Endothelial cell of umbilical vein (primary cell): ENCODE results near the gene MICAL3. TPM values are rescaled to one million over a fixed set of nuclear protein-coding genes. Genes with fewer than 3 reads are reported as not detected.

Experiments
- BruUV-seq: library from RNA; stranded (reverse); fragments of 400-500 nt; replicated peaks from 2 replicates; lab custom pipeline; 2021; lab: Mats Ljungman, UMichigan
- CTCF ChIA-PET: fragments of 300-600, 350-600 bp; sonication (Branson Sonifier 250); formaldehyde crosslinking; loops from one replicate; lab custom pipeline; 2021; ENCODE audit warnings: antibody characterized with exemption, inconsistent platforms; lab: Charles Lee
- POLR2A ChIA-PET: fragments of 300-600, 350-600 bp; sonication (Branson Sonifier 250); formaldehyde crosslinking; loops from one replicate; lab custom pipeline; 2021; ENCODE audit warnings: antibody characterized with exemption, inconsistent platforms; lab: Charles Lee
- DNase-seq: peaks from one replicate; pipeline ENCODE4 v3.0.0-alpha.2; 2011; ENCODE audit warnings: low read depth, low spot score
- FAIRE-seq: peaks from 2 replicates; lab custom pipeline; 2011; peaks lifted over from hg19 to GRCh38; lab: Jason Lieb, UNC
- H2AFZ ChIP-seq: 2 replicates; pipeline ENCODE4 v1.6.0; 2012; ENCODE audit warnings: low read depth, low read length, control low read depth, inconsistent platforms
- H3K27ac ChIP-seq: 2 replicates; pipeline ENCODE4 v1.5.1; 2011; ENCODE audit warnings: low read depth, mild to moderate bottlenecking, control low read depth, low read length, moderate library complexity; ENCODE audit not compliant: insufficient read depth
- H3K27me3 ChIP-seq, 2 experiments: 2 replicates each; pipeline versions ENCODE4 v1.6.0 to v1.6.1; 2011; ENCODE audit warnings: low read length in 2 of 2, mixed read lengths in 1 of 2; ENCODE audit not compliant: control insufficient read depth in 2 of 2, insufficient read depth in 2 of 2
- H3K36me3 ChIP-seq, 2 experiments: 2 replicates in 1 of 2; 3 replicates in 1 of 2; pipeline ENCODE4 v1.5.1; 2011; ENCODE audit warnings: low read length in 2 of 2, mild to moderate bottlenecking in 1 of 2, moderate library complexity in 1 of 2; ENCODE audit not compliant: control insufficient read depth in 2 of 2, insufficient read depth in 2 of 2; ENCODE audit errors: extremely low read depth in 1 of 2
- H3K4me1 ChIP-seq: 3 replicates; pipeline ENCODE4 v1.5.1; 2011; ENCODE audit warnings: mild to moderate bottlenecking, low read length; ENCODE audit not compliant: control insufficient read depth, insufficient read depth; ENCODE audit errors: extremely low read depth
- H3K4me2 ChIP-seq: 2 replicates; pipeline ENCODE4 v1.6.1; 2011; ENCODE audit warnings: low read length, control low read depth, mixed read lengths; ENCODE audit not compliant: insufficient read depth
- H3K4me3 ChIP-seq, 3 experiments: fragments of 200-600 bp in 1 of 3; sonication (generic), shearing (Covaris generic) in 1 of 3; replicated peaks in 1 of 3; 2 replicates each; pipeline ENCODE4 v1.5.1; 2011 to 2016; ENCODE audit warnings: control low read depth in 3 of 3, low read length in 3 of 3, mild to moderate bottlenecking in 2 of 3, inconsistent platforms in 1 of 3, low read depth in 1 of 3, moderate library complexity in 1 of 3; ENCODE audit not compliant: insufficient read depth in 1 of 3
- H3K79me2 ChIP-seq: 2 replicates; pipeline ENCODE4 v1.6.0; 2012; ENCODE audit warnings: low read length, inconsistent platforms; ENCODE audit not compliant: control insufficient read depth, insufficient read depth
- H3K9ac ChIP-seq: replicated peaks from 2 replicates; pipeline ENCODE3; 2011; ENCODE audit warnings: low read length, control low read depth; ENCODE audit not compliant: insufficient read depth; ENCODE audit errors: extremely low read depth
- H3K9me1 ChIP-seq: replicated peaks from 3 replicates; pipeline ENCODE4 v1.6.0; 2011; ENCODE audit warnings: mild to moderate bottlenecking, low read length; ENCODE audit not compliant: control insufficient read depth, insufficient read depth; ENCODE audit errors: extremely low read depth
- H3K9me3 ChIP-seq: replicated peaks from 2 replicates; pipeline ENCODE4 v1.5.1; 2012; ENCODE audit warnings: low read length, inconsistent platforms; ENCODE audit not compliant: control insufficient read depth, insufficient read depth
- H4K20me1 ChIP-seq: replicated peaks from 2 replicates; pipeline ENCODE3; 2011; ENCODE audit warnings: mild to moderate bottlenecking, low read length; ENCODE audit not compliant: control insufficient read depth, insufficient read depth; ENCODE audit errors: extremely low read depth
- EZH2 ChIP-seq: IDR thresholded peaks from 2 replicates; pipeline ENCODE4 v1.6.1; 2012; ENCODE audit warnings: borderline replicate concordance, low read depth, mild to moderate bottlenecking, moderate library complexity, low read length, inconsistent platforms; ENCODE audit not compliant: severe bottlenecking
- FOS ChIP-seq: IDR thresholded peaks from 2 replicates; pipeline ENCODE4 v1.6.1; 2011; ENCODE audit warnings: mild to moderate bottlenecking, low read length, moderate library complexity, borderline replicate concordance; ENCODE audit not compliant: insufficient read depth
- GATA2 ChIP-seq: IDR thresholded peaks from 2 replicates; pipeline ENCODE4 v1.7.0; 2011; ENCODE audit warnings: low read depth, mild to moderate bottlenecking, moderate library complexity, mixed read lengths, low read length; ENCODE audit not compliant: insufficient read length, insufficient read depth
- JUN ChIP-seq: IDR thresholded peaks from 2 replicates; pipeline ENCODE4 v1.6.1; 2011; ENCODE audit warnings: borderline replicate concordance, low read depth; ENCODE audit not compliant: insufficient read length, insufficient read depth
- MYC ChIP-seq: IDR thresholded peaks from one replicate; pipeline ENCODE4 v1.6.1; 2011; ENCODE audit warnings: mild to moderate bottlenecking, low read depth, low read length
- POLR2A ChIP-seq: IDR thresholded peaks from 2 replicates; pipeline ENCODE4 v1.6.1; 2012; ENCODE audit warnings: low read depth, mild to moderate bottlenecking, control low read depth, low read length
- POLR2AphosphoS5 ChIP-seq: IDR thresholded peaks from 2 replicates; pipeline ENCODE4 v1.6.1; 2012; ENCODE audit warnings: low read depth, mild to moderate bottlenecking, control low read depth, low read length, moderate library complexity; ENCODE audit not compliant: insufficient read depth
- dilution Hi-C: fragments of 300-500 bp; cut with MboI; formaldehyde crosslinking; loops from one replicate; pipeline ENCODE4 v1.15.0; 2019; ENCODE audit warnings: low sequenced_read_pairs; ENCODE audit not compliant: extremely low pct_ligation_motif_present
- intact Hi-C: fragments of 100-400 bp; cut with micrococcal nuclease; formaldehyde crosslinking; loops from one replicate; pipeline ENCODE4 v1.10.0; 2022
- polyA plus RNA-seq, 4 experiments: library from polyadenylated mRNA; depleted of rRNA in 3 of 4; stranded (reverse) in 3 of 4; unstranded in 1 of 4; fragments of >200 nt; gene quantifications; 2 replicates each; pipeline versions ENCODE4 v1.2.1 to v1.2.3, GENCODE V29; 2011 to 2012; ENCODE audit warnings: missing spikeins in 1 of 4
- total RNA-seq: library from RNA; stranded (reverse); gene quantifications from 2 replicates; pipeline ENCODE4 v1.2.3, GENCODE V29; 2021
- TF ChIP-seq, protein P1 (sequence below), 2 donors: IDR thresholded peaks; 1 replicate in 1 of 2; 2 replicates in 1 of 2; pipeline ENCODE4 v1.5.1; 2011; ENCODE audit warnings: low read length in 2 of 2, mild to moderate bottlenecking in 2 of 2, moderate library complexity in 2 of 2, control low read depth in 1 of 2, inconsistent platforms in 1 of 2, low read depth in 1 of 2; ENCODE audit not compliant: insufficient read depth in 1 of 2; ENCODE audit errors: extremely low read depth in 1 of 2
- TF ChIP-seq, protein P2 (sequence below): IDR thresholded peaks from 2 replicates; pipeline ENCODE4 v1.6.1; 2011; ENCODE audit not compliant: insufficient read depth, insufficient read length

MICAL3 gene
- total and polyA plus RNA-seq, 2 donors (not counting 3 experiments of a cell fraction or from before 2014, with no cell fraction given), result 14.5 to 63.7 TPM

DNA sequence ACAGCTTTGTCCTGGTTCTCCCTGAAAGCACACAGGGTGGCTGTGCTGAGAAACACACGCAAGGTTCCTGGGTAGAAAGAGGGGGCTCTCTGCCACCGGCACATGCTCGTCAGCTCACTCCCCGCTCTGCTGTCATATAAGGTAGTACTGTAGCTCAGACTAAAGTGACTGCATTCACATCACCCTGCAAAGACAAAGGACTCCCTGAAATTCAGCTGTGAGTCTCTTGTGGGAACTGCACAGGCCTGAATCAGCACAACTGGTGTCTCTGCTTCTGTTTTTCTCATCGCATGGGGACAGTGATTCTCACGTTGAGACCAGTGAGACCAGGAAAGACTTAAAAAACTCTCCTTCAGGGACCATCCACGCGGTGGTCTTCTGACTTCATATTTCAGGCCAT, 126.0 kb downstream of the MICAL3 start:
- TF ChIP-seq, protein P1, sequence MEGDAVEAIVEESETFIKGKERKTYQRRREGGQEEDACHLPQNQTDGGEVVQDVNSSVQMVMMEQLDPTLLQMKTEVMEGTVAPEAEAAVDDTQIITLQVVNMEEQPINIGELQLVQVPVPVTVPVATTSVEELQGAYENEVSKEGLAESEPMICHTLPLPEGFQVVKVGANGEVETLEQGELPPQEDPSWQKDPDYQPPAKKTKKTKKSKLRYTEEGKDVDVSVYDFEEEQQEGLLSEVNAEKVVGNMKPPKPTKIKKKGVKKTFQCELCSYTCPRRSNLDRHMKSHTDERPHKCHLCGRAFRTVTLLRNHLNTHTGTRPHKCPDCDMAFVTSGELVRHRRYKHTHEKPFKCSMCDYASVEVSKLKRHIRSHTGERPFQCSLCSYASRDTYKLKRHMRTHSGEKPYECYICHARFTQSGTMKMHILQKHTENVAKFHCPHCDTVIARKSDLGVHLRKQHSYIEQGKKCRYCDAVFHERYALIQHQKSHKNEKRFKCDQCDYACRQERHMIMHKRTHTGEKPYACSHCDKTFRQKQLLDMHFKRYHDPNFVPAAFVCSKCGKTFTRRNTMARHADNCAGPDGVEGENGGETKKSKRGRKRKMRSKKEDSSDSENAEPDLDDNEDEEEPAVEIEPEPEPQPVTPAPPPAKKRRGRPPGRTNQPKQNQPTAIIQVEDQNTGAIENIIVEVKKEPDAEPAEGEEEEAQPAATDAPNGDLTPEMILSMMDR (IDR thresholded peaks at IDR 0.05; ENCODE audit: extremely low read depth in 1 of 2, insufficient read depth in 1 of 2, low read depth in 1 of 2, low read length in 2 of 2), result no peak
- Histone ChIP-seq H3K4me1 (no peaks in the 10 kb centered on the region), H3K27ac (no peak overlapping the region), H3K4me3 (no peak overlapping the region), H2AFZ (no peak overlapping the region), H3K36me3 (peaks cover 3 to 10% of the 10 kb centered on the region in 2 experiments), H3K9me1 (no peaks in the 10 kb centered on the region), H3K9ac (no peak overlapping the region), H3K4me2 (no peak overlapping the region), H3K27me3 (no peaks in the 10 kb centered on the region), H3K9me3 (no peaks in the 10 kb centered on the region), H4K20me1 (no peaks in the 10 kb centered on the region), H3K79me2 (no peaks in the 10 kb centered on the region)
- ChIA-PET POLR2A (no interaction called here), CTCF (no interaction called here)
- no TSS peak for BruUV-seq
- dilution Hi-C loops, result no loop called here
- DNase-seq (no peak), FAIRE-seq (no peak)
- intact Hi-C loops, result no loop called here

DNA sequence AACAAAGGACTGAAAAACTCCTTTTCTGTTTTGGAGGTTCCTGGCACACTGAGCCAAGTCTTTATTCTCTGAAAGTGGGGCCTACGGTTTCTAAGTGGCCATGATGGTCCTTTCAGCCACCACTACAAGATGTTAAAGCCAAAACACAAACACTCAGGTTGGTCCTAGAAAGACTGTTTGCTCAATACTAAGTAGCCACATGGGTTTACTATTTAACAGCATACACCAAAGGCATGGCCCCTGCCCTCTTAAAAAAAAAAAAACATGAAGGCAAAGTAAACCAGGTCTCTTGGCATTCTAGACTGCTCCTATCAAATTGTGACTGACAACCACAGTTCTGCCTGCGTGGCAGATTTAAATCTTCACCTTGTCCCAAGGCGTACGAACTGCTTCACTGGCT, 126.5 kb downstream of the MICAL3 start:
- H3K4me2 ChIP-seq, result no peak overlapping the region
- no peaks in the 10 kb centered on the region for H3K9me3 ChIP-seq
- H3K27ac ChIP-seq, result no peak overlapping the region
- dilution Hi-C loops, result no loop called here
- DNase-seq (no peak), FAIRE-seq (no peak)
- no TSS peak for BruUV-seq
- no peaks in the 10 kb centered on the region for H4K20me1 ChIP-seq
- H3K36me3 ChIP-seq, result peaks cover 3 to 10% of the 10 kb centered on the region in 2 experiments
- H3K79me2 ChIP-seq, result no peaks in the 10 kb centered on the region
- H3K9me1 ChIP-seq, result no peaks in the 10 kb centered on the region
- ChIA-PET POLR2A (no interaction called here), CTCF (no interaction called here)
- no peak overlapping the region for H3K9ac ChIP-seq
- H3K4me3 ChIP-seq, result no peak overlapping the region
- intact Hi-C loops, result no loop called here
- no peak overlapping the region for H2AFZ ChIP-seq
- H3K4me1 ChIP-seq, result no peaks in the 10 kb centered on the region
- H3K27me3 ChIP-seq, result no peaks in the 10 kb centered on the region
- TF ChIP-seq EZH2, result no peak
- TF ChIP-seq JUN, result no peak
- no peak for TF ChIP-seq FOS
- TF ChIP-seq, protein P1 (IDR thresholded peaks at IDR 0.05; ENCODE audit: extremely low read depth in 1 of 2, insufficient read depth in 1 of 2, low read depth in 1 of 2, low read length in 2 of 2), result no peak
- no peak for TF ChIP-seq POLR2AphosphoS5
- TF ChIP-seq MYC, result no peak
- no peak for TF ChIP-seq GATA2
- TF ChIP-seq POLR2A, result no peak
- TF ChIP-seq, protein P2, sequence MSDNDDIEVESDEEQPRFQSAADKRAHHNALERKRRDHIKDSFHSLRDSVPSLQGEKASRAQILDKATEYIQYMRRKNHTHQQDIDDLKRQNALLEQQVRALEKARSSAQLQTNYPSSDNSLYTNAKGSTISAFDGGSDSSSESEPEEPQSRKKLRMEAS, result no peak
